ENCODE data around the gene CAMTA1.

The CAMTA1 gene

DNA sequence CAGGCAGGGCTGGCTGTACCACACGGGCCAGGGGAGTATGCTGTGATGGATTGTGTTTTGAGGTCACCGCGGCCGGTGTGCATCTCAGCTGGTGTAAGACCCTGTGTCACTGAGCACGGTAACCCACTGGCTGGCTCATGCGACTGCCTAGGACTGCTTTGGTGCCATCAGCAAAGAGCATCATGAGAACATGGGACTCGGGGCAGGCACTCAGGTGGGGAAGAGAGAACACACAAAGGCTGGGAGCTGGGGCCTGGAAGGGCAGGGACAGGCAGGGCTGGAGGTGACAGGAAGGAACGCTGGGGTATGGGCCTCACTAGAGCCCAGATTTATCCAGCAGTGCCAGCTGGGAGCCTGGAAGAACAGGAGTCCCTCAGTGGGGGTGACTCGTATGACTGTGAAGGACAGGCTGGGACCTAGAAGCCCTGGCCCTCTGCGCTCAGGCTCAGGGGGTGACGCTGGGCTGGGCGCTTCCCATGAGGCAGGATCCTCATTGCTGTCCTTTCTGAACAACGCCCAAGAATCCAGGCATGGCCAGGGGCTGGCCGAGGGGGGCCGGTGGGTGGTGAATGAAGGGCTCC lies 775.4 kb downstream of the CAMTA1 start:
- no peaks in the 10 kb centered on the region for H3K36me3 ChIP-seq (ENCODE audit: control insufficient read depth, insufficient read depth, low read length)
- no peak overlapping the region for H3K27ac ChIP-seq (ENCODE audit: low read depth, low read length, severe bottlenecking)
- H3K9me3 ChIP-seq (ENCODE audit: control insufficient read depth, low read length): no peaks in the 10 kb centered on the region
- no peaks in the 10 kb centered on the region for H3K4me1 ChIP-seq (ENCODE audit: control insufficient read depth, insufficient read depth, low read length, poor library complexity, severe bottlenecking)
- no peak overlapping the region for H3K4me3 ChIP-seq (ENCODE audit: extremely low read depth, insufficient read depth, low read length, poor library complexity, severe bottlenecking)
- WGBS, 2 experiments (ENCODE audit: insufficient coverage in 2 of 2): 95 to 96% methylated on average over 11 to 15 of the region's 15 CpGs

DNA sequence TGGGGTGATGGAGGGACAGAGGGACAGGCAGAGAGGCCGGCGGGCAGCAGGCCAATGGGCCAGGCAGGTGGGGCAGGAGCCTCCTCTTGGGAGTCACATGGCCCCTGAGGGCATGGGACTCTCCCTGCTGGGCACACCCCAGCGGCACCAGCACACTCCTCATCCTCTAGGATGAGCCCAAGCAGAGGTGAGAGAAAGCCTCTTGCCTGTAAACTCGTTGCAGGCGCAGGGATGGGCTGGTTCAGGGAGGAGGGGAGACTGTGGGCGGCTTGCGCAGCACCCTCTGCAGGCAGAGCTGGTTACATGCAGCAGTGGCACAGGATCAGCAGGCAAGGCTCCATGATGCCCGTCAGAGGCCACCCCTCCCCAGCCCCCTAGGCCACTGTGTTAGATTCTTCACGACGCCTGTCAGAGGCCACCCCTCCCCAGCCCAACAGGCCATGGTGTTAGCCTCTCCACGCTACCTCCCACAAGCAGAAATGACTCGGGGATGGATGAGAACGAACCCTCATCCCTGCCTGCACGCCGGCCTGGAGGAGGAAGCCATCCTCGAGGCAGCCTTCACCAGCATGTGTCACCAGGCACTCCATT lies 776.2 kb downstream of the CAMTA1 start:
- no peaks in the 10 kb centered on the region for H3K4me1 ChIP-seq (ENCODE audit: control insufficient read depth, insufficient read depth, low read length, poor library complexity, severe bottlenecking)
- no peak overlapping the region for H3K27ac ChIP-seq (ENCODE audit: low read depth, low read length, severe bottlenecking)
- WGBS, 2 experiments (ENCODE audit: insufficient coverage in 2 of 2): 68 to 70% methylated on average over 11 to 15 of the region's 16 CpGs
- H3K9me3 ChIP-seq (ENCODE audit: control insufficient read depth, low read length): no peaks in the 10 kb centered on the region
- no peaks in the 10 kb centered on the region for H3K36me3 ChIP-seq (ENCODE audit: control insufficient read depth, insufficient read depth, low read length)
- no peak overlapping the region for H3K4me3 ChIP-seq (ENCODE audit: extremely low read depth, insufficient read depth, low read length, poor library complexity, severe bottlenecking)

DNA sequence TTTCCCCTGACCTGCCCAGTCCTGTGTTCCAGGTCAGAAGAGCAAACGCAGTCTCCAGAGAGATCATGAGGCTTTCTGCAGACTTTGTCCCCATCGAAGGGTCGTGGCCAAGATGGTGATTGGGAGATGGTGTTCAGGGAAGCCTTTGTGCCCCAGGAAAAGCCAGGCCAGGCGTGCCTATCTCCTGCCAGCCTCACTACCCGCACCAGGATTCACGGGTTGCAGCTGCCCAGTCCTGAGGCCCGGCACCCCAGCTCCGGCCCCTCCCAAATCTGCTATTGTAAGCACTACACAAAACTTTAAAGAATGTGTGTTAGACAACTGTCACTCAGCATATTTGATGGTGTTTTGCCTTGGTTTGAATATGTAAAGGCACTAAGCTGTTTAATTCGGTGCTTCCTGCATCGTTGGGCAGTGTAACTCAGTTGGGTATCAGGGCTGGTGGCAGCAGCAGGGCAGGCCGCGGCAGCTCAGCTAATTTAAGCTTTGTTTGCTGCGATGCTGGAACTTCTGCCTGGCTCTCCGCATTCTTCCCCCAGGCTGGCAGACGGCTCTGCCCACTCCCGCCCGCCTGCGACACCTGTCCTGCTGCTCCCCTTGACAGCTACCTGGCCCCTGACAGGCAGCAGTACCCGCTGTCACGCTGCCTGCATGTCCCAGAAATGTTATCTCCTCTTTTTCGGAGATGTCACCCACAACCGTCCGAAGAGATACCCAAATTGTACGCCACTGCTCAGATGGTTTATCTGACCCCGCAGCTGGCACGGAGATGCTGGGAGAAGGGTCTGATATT lies 776.9 kb downstream of the CAMTA1 start:
- Histone ChIP-seq H3K9me3 (ENCODE audit: control insufficient read depth, low read length) (no peaks in the 10 kb centered on the region), H3K4me1 (ENCODE audit: control insufficient read depth, insufficient read depth, low read length, poor library complexity, severe bottlenecking) (no peaks in the 10 kb centered on the region), H3K36me3 (ENCODE audit: control insufficient read depth, insufficient read depth, low read length) (no peaks in the 10 kb centered on the region), H3K4me3 (ENCODE audit: extremely low read depth, insufficient read depth, low read length, poor library complexity, severe bottlenecking) (no peak overlapping the region), H3K27ac (ENCODE audit: low read depth, low read length, severe bottlenecking) (no peak overlapping the region)
- WGBS, 2 experiments (ENCODE audit: insufficient coverage in 2 of 2): 88 to 89% methylated on average over 20 to 22 of the region's 26 CpGs

DNA sequence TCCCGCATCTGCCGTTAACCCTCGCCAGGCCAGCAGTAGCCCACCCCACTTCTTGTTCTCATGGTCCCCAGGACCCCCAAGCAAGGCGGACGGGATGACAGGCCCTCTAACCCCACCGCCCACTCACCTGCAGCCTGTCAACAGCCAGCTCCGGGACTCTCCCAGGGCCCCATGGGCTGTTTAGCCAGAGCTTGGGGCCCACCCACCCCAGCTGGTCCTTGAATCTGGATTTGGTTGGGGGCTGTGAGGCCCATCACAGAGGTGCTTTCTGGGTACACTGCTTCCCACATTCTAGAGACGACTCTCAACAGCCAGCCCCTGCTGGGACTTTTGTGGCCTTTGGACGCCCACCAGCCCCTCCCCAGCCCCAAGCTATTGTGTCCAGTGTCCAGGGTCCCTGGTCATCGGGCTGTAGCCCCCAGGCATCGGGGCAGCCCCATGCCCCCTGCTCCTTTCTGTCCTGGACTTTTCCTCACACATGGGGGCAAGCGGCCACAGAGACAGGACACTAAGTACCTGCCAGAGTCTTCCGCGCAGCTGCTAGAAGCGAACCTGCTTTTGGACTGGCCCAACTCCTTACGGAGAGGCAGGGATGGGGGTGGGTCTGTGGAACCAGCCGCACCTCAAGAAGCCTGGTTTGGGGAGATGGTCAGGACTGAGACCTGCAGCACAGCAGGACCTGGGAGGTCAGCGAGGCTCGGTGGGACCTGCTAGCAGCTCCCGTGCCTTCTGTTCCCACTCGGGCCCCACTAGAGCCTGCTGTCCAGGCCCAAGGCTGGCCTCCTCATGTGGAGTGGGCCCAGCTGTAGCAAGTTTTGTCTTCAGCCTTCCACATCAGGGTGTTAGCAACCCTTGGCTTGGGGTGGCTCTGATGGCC lies 777.7 kb downstream of the CAMTA1 start:
- WGBS, 2 experiments (ENCODE audit: insufficient coverage in 2 of 2): 89 to 90% methylated on average over 15 to 18 of the region's 21 CpGs
- H3K27ac ChIP-seq (ENCODE audit: low read depth, low read length, severe bottlenecking): no peak overlapping the region
- no peaks in the 10 kb centered on the region for H3K9me3 ChIP-seq (ENCODE audit: control insufficient read depth, low read length)
- H3K36me3 ChIP-seq (ENCODE audit: control insufficient read depth, insufficient read depth, low read length): no peaks in the 10 kb centered on the region
- no peak overlapping the region for H3K4me3 ChIP-seq (ENCODE audit: extremely low read depth, insufficient read depth, low read length, poor library complexity, severe bottlenecking)
- no peaks in the 10 kb centered on the region for H3K4me1 ChIP-seq (ENCODE audit: control insufficient read depth, insufficient read depth, low read length, poor library complexity, severe bottlenecking)

DNA sequence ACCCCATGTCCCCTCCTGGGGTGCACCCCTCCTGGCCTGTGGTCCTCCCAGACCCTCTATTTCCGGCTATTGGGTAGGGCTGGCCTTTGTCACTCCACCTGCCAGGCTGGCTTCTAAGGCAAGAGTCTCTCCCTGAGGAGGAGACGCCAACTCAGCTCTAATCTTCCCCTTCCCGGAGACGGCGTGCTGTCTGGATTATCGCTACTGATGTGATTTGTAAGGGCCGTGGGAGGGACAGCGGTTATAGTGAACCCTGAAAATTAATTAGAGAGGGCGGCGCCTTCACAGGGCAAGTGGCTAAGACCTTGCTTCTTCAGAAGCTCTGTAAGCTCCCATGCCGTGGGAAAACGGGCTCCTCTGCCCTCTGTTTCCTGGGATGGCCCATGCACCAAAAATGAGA lies 778.9 kb downstream of the CAMTA1 start:
- H3K36me3 ChIP-seq (ENCODE audit: control insufficient read depth, insufficient read depth, low read length): no peaks in the 10 kb centered on the region
- H3K27ac ChIP-seq (ENCODE audit: low read depth, low read length, severe bottlenecking): no peak overlapping the region
- H3K4me1 ChIP-seq (ENCODE audit: control insufficient read depth, insufficient read depth, low read length, poor library complexity, severe bottlenecking): no peaks in the 10 kb centered on the region
- no peak overlapping the region for H3K4me3 ChIP-seq (ENCODE audit: extremely low read depth, insufficient read depth, low read length, poor library complexity, severe bottlenecking)
- WGBS, 2 experiments (ENCODE audit: insufficient coverage in 2 of 2): 94 to 95% methylated on average over 9 to 11 of the region's 12 CpGs
- no peaks in the 10 kb centered on the region for H3K9me3 ChIP-seq (ENCODE audit: control insufficient read depth, low read length)

DNA sequence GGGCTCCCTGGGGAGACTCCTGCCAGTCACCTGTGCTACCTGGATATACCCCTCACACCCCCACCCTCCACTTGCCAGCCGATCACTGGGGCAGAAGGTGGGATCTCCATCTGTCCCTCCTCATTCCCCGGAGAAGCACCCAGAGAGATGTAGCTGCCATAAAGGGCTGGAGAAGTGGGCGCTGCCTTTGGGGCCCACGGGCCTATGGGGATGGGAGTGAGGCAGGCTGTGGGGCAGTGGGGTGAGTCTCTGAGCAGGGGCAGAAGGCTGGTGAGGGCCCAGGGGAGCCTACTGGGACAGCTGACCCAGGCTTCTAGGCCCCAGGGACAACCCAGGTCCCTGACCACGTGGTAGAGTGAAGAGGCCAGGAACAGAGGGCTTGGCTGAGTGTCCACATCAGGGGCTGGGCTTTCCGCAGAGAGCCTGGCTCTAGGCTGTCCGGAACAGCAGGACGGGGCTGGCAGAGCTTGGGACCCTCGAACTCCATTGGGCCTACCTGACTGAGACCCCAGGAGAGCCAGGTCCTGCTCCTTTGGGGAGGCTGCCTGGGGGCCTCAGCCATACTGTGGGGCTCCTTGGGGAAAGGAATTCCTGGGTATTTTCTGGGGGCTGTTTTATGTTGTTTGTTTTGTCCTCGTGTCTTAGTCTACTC lies 780.0 kb downstream of the CAMTA1 start:
- H3K4me3 ChIP-seq (ENCODE audit: extremely low read depth, insufficient read depth, low read length, poor library complexity, severe bottlenecking): no peak overlapping the region
- H3K4me1 ChIP-seq (ENCODE audit: control insufficient read depth, insufficient read depth, low read length, poor library complexity, severe bottlenecking): no peaks in the 10 kb centered on the region
- no peaks in the 10 kb centered on the region for H3K36me3 ChIP-seq (ENCODE audit: control insufficient read depth, insufficient read depth, low read length)
- no peak overlapping the region for H3K27ac ChIP-seq (ENCODE audit: low read depth, low read length, severe bottlenecking)
- no peaks in the 10 kb centered on the region for H3K9me3 ChIP-seq (ENCODE audit: control insufficient read depth, low read length)
- WGBS, 2 experiments (ENCODE audit: insufficient coverage in 2 of 2): 82 to 90% methylated on average over 8 of the region's 10 CpGs

DNA sequence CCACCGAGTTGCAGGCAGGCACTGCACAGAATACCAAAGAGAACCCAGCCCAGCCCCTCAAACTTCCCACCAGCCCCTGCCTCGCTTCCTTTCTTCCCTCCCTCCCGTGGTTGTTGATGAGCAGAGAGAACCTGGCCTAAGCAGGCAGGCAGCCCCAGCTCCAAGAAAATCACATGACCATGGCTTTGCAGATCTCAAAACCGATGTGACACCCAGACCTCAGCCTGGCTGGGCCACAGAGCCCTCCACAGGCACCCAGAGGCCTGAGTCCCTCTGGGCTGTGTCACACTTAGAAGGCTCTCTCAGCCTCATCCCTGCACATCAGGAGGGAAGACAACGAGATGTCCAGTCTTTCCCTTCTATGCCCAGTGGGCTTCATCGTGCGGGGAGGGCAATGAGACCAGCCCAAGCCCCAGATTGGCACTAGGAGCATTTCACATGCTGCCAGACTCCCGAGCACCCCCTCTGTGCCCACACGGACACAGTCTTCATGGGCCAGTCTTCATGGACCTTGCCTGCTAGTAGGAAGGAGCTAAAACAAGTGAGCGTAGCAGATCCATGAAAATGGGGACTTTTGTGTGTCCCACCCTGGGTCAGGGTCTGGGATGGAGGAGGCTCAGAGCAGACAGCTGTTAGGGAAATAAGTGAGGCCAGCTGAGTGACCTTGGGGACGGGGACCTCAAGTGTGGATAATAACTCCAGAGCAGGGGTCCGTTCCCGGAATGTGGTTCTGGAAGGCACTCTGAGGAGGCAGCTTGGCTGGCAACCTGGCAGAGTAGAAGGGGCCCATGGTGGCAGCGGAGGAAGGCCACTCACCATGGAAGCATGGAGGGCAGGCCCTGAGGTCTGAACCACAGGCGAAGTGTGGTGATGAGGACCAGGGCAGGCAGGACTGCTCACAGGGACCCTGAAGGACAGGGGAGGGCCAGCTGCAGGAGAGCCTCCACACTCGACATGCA lies 781.4 kb downstream of the CAMTA1 start:
- Histone ChIP-seq H3K4me1 (ENCODE audit: control insufficient read depth, insufficient read depth, low read length, poor library complexity, severe bottlenecking) (no peaks in the 10 kb centered on the region), H3K9me3 (ENCODE audit: control insufficient read depth, low read length) (no peaks in the 10 kb centered on the region), H3K4me3 (ENCODE audit: extremely low read depth, insufficient read depth, low read length, poor library complexity, severe bottlenecking) (no peak overlapping the region), H3K27ac (ENCODE audit: low read depth, low read length, severe bottlenecking) (no peak overlapping the region), H3K36me3 (ENCODE audit: control insufficient read depth, insufficient read depth, low read length) (no peaks in the 10 kb centered on the region)
- 87 to 92% methylated on average over 14 to 16 of the region's 16 CpGs for WGBS, 2 experiments (ENCODE audit: insufficient coverage in 2 of 2)

DNA sequence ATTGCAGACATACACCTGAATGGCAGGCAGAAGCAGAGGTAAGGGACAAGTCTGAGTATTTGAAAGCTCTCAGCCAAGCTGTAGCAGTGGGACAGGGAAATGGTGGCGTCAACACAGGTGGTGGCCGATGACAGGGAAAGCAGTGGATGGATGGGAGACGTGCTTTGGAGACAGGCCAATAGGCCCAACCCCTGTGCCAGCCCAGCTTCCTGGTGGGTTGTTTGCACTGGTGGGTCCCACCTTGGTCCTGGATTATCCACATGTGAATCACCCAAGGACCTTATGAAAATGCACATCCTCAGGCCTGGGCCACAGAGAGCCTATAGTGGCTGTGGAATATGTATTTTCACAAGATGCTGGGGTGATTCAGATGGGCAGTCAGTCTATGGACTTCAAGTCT lies 782.1 kb downstream of the CAMTA1 start:
- H3K9me3 ChIP-seq (ENCODE audit: control insufficient read depth, low read length): no peaks in the 10 kb centered on the region
- no peaks in the 10 kb centered on the region for H3K4me1 ChIP-seq (ENCODE audit: control insufficient read depth, insufficient read depth, low read length, poor library complexity, severe bottlenecking)
- H3K27ac ChIP-seq (ENCODE audit: low read depth, low read length, severe bottlenecking): no peak overlapping the region
- WGBS, 2 experiments (ENCODE audit: insufficient coverage in 2 of 2): 87 to 94% methylated on average over 3 of the region's 3 CpGs
- no peak overlapping the region for H3K4me3 ChIP-seq (ENCODE audit: extremely low read depth, insufficient read depth, low read length, poor library complexity, severe bottlenecking)
- H3K36me3 ChIP-seq (ENCODE audit: control insufficient read depth, insufficient read depth, low read length): no peaks in the 10 kb centered on the region

DNA sequence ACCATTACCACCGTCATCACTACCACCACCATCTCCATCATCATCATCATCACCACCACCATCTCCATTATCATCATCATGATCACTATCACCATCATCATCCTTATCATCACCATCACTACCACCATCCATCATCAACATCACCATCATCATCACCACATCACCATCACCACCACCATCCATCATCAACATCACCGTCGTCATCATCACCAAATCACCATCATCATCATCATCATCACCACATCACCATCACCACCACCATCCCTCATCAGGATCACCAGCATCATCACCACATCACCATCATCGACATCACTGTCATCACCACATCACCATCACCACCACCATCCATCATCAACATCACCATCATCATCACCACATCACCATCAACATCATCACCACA lies 782.8 kb downstream of the CAMTA1 start:
- Histone ChIP-seq H3K9me3 (ENCODE audit: control insufficient read depth, low read length) (no peaks in the 10 kb centered on the region), H3K4me3 (ENCODE audit: extremely low read depth, insufficient read depth, low read length, poor library complexity, severe bottlenecking) (no peak overlapping the region), H3K27ac (ENCODE audit: low read depth, low read length, severe bottlenecking) (no peak overlapping the region), H3K4me1 (ENCODE audit: control insufficient read depth, insufficient read depth, low read length, poor library complexity, severe bottlenecking) (no peaks in the 10 kb centered on the region), H3K36me3 (ENCODE audit: control insufficient read depth, insufficient read depth, low read length) (no peaks in the 10 kb centered on the region)
- WGBS, 2 experiments (ENCODE audit: insufficient coverage in 2 of 2): 76 to 88% methylated on average over 3 to 4 of the region's 4 CpGs
